NCI-H146 treated with DMSO at 0.1 percent for 48 hours (cell line): Measurements from ENCODE around the gene TMEM258.

Experiments
- DNase-seq: peaks from one replicate; lab custom pipeline; 2025; ENCODE audit not compliant: unreplicated experiment; lab: John Stamatoyannopoulos, UW

TMEM258 gene

GRCh38 chr11:61777234-61778090 is 14.9 kb downstream of the TMEM258 start:
- no peak for DNase-seq

- DNase-seq = no peak
Measured at GRCh38 chr11:61776561-61777075, 15.8 kb downstream of the TMEM258 start.

- no peak for DNase-seq
Measured at GRCh38 chr11:61775606-61776554, 16.5 kb downstream of the TMEM258 start.

GRCh38 chr11:61775106-61775505 is 17.3 kb downstream of the TMEM258 start:
- DNase-seq = no peak

DNA sequence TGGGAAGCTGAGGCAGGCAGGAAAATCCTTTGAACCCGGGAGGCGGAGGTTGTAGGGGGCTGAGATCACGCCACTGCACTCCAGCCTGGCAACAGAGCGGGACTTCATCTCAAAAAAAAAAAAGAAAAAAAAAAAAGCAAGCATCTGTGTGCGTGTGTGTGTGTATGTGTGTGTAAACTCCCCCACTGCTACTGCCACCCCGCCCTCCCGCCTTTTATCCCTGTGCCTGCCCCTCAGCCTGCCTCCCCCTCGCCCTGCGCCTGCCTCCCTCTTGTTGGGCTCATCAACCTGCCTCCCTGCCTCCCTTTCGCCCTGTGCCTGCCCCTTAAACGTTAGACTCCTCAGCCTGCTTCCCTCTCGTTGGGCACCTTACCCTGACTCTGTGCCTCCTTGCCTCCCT is 18.0 kb downstream of the TMEM258 start:
- DNase-seq = no peak

DNA sequence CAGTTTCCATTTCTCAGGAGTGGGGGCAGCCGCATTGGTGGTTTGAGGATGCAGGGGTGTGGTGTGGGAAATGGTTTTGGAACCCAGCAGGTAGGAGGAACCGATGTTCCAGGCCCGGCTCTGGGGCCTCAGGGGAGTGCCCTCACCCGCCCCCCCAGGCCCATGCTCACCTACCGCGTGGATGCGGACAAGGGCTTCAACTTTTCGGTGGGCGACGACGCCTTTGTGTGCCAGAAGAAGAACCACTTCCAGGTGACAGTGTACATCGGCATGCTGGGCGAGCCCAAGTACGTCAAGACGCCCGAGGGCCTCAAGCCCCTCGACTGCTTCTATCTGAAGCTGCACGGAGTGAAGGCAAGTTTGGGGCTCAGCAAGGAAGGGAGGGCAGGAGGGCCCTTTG is 18.6 kb downstream of the TMEM258 start:
- no peak for DNase-seq

DNA sequence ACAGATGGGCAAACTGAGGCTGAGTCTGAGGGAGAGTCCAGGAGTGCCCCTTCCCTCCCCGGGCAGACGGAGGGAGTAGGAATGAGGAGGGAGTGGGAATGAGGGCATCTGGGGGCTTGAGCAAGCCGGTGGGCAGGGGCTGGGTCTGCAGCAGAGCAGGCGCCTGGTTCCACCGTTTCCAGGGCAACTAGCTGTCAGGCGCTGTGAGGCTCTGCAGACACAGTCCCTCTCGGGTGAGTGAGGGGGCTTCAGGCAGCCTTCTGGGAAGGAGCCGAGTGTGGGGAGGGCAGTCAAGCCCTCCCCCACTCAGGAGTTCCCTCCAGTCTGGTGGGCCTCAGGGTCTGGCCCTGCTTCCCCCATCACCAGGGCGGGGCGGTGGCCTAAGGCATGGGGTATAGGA is 19.0 kb downstream of the TMEM258 start:
- no peak for DNase-seq

DNA sequence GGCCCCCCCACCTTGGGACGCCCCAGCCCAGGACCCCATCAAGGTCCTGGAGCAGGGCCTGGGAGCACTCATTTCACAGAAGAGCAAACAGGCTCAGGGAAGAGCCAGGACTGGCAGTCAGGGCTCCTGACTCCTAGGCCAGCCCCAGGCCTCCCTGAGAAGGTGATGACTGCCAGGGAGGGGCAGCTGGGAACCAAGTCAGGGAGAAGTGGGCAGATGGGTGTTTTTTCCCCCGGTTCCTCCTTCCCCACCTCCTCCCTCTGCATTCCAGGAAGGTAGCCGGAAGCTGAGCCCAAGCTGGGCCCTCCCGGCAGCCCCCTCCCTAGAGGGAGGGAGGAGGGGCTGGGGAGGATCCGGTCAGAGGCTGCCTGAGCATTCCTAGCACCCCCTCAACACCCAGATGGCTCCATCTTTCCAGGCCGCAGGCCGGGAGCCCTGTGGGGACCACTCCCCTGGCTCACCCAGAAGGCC is 20.4 kb downstream of the TMEM258 start:
- DNase-seq = no peak

GRCh38 chr11:61771195-61771894 is 21.1 kb downstream of the TMEM258 start:
- no peak for DNase-seq

DNA sequence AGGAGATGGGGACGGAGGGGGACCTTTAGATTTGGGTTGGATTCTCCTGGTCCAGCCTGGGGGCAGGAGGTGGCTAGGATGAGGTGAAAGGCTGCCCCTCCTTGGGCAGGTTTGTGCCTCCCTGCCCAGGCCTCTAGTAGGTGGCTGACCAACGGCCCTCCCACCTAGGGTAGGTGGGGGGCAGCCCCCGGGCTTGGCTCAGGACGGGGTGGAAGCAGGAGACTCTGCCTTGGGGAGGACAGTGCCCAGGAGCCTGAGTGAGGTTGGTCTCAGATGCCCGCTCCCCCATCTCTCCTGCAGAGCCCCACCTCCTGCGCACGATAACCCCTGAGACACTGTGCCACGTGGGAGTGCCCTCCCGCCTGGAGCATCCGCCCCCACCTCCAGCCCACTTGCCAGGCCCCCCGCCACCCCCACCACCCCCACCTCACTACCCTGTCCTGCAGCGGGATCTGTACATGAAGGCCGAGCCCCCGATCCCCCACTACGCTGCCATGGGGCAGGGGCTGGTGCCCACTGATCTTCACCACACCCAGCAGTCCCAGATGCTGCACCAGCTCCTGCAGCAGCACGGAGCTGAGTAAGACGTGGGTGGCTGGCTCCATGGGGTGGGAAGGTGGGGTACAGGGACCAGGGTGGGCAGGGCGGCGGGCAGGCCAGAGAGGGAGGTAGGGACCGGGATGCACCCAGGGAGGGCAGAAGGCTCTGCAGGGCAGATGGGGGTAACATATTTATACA is 22.3 kb downstream of the TMEM258 start:
- DNase-seq = no peak

DNA sequence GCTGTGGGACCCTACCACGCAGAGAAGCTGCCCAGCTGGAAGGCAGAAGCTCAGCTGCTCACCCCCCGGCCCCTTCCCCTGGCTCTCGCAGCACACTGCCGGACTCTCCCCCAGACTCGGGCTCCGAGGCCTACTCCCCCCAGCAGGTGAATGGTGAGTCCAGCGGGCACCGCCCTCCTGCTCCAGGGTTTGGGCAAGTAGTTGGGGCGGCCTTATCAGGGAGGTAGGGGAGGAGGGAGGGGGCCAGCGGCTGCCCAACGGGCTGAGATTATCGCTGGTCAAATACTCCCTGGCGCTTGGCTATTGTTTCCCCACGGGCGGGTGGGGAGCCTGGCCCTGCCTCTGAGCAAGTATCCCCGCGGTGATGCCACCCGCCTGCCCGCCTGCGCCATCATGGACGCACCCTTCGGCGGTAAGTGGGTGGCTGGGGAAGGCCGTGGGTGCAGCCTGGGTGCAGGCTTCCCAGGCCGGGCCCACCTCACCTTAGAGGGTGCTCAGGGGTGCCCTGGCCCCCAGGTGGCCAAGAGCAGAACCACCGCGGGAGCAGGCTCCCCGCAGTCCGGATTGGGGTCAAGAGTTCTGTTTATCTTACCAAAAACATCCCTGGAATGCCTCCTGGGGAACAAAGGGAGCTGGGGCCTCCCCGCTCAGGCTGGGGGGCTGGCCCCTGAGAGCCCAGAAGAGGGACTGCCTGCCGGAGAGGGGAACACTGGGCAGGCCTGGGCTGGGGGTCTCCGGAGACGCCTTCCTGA is 23.1 kb downstream of the TMEM258 start:
- no peak for DNase-seq

GRCh38 chr11:61768376-61769076 is 23.9 kb downstream of the TMEM258 start:
- no peak for DNase-seq

DNA sequence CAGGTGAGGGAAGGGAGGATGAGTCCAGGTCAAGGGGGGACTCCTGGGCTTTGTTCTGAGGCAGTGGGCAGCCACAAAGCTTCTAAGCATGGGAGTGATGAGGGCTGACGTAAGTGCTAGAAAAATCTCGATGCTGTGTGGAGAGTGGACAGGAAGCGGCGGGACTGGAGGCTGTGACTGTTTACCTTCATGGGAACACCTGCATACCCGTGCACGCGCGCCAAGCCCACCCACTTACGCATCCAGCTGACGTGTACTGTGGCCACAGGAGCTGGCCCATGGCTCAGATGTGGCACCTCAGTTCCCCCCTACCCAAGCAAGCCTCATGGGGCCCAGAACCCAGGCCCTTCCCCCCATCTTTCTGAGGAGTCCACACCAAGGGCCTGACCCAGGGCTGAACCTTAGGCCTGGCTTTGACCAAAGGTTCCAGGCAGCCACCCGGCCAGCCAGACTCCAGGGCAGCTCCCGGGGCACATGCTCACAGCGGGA is 26.0 kb downstream of the TMEM258 start:
- no peak for DNase-seq

GRCh38 chr11:61765550-61766253 is 26.7 kb downstream of the TMEM258 start:
- DNase-seq = no peak

GRCh38 chr11:61764606-61765260 is 27.7 kb downstream of the TMEM258 start:
- DNase-seq = no peak

DNA sequence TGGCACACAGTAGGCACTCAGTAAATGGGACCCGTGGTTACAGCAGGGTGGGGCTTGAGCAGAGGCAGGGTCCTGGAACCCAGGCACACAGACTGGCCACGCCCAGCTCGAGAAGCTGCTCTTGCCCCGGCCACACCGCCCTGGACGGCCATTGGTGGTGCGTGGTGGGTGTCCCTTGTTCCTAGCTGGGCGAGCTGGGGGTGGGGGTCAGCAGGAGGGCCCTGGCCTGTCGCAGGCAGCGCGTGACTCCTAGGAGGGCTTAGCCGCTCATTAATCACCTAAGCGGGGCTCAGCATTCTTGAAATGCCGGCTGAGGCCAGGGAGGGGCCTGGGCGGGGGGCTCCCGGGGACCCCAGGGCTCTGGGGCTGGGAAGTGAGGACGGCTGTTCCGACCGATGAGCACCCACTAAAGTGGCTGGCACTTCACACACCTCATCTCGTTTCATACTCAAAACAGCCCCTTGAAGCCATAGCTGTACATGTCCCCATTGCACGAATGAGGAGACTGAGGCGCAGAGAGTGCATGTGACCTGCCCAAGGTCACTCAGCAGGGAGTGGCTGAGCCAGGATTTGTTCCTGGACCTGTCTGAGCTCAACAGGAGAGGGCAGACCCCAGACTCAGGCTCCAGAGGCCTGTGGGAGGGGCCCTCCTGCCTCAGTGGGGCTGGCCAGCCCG is 28.3 kb downstream of the TMEM258 start:
- no peak for DNase-seq

GRCh38 chr11:61762798-61763197 is 29.6 kb downstream of the TMEM258 start:
- no peak for DNase-seq
